C1 segment of cervical spinal cord (tissue), 14 donors: ENCODE results near the gene SYT7.

Source experiments
- DNase-seq, 14 donors: peaks; one replicate each; lab custom pipeline; 2025; lab: John Stamatoyannopoulos, UW

Gene SYT7

GRCh38 chr11:61607920-61608599 is 27.2 kb upstream of the SYT7 start:
- no peak for DNase-seq

- no peak for DNase-seq
These were observed 26.6 kb upstream of the SYT7 start for GRCh38 chr11:61607426-61607825.

- no peak for DNase-seq
These were observed 22.8 kb upstream of the SYT7 start for GRCh38 chr11:61603667-61604066.

- peak in 1 of 14 donors; percentile 50 for DNase-seq
These were observed 22.1 kb upstream of the SYT7 start for GRCh38 chr11:61602775-61603569.

GRCh38 chr11:61601512-61601911 is 20.6 kb upstream of the SYT7 start:
- DNase-seq: no peak

- DNase-seq: no peak
These were observed 19.3 kb upstream of the SYT7 start for GRCh38 chr11:61599968-61600710.

- DNase-seq: no peak
These were observed 18.3 kb upstream of the SYT7 start for GRCh38 chr11:61598886-61599868.

GRCh38 chr11:61598374-61598773 is 17.5 kb upstream of the SYT7 start:
- DNase-seq: no peak

- DNase-seq: no peak
These were observed 16.1 kb upstream of the SYT7 start for GRCh38 chr11:61596990-61597389.

- DNase-seq: no peak
These were observed 15.7 kb upstream of the SYT7 start for GRCh38 chr11:61596542-61596941.

- no peak for DNase-seq
These were observed 14.0 kb upstream of the SYT7 start for GRCh38 chr11:61594907-61595257.

- no peak for DNase-seq
These were observed 12.3 kb upstream of the SYT7 start for GRCh38 chr11:61593151-61593550.

- no peak for DNase-seq
These were observed 11.3 kb upstream of the SYT7 start for GRCh38 chr11:61592176-61592575.

GRCh38 chr11:61589961-61590360 is 9.1 kb upstream of the SYT7 start:
- no peak for DNase-seq

- no peak for DNase-seq
These were observed 7.9 kb upstream of the SYT7 start for GRCh38 chr11:61588728-61589191.

GRCh38 chr11:61587951-61588727 is 7.3 kb upstream of the SYT7 start:
- DNase-seq: peak in 1 of 14 donors; percentile 44

- peak in 1 of 14 donors; percentile 44 for DNase-seq
These were observed 6.7 kb upstream of the SYT7 start for GRCh38 chr11:61587541-61587941.

- DNase-seq: no peak
These were observed 6.0 kb upstream of the SYT7 start for GRCh38 chr11:61586792-61587430.

- no peak for DNase-seq
These were observed 4.2 kb upstream of the SYT7 start for GRCh38 chr11:61585115-61585514.

- no peak for DNase-seq
These were observed 1.1 kb upstream of the SYT7 start for GRCh38 chr11:61581931-61582330.
